IPS DF 6.9 (cell line): ENCODE results near the gene TNS4.

Source experiments
- DNase-seq: peaks from one replicate; pipeline ENCODE4 v3.0.0-alpha.2; 2013; ENCODE audit warnings: low read depth, low spot score
- H3K27ac ChIP-seq: one replicate; pipeline ENCODE4 v1.5.1; 2013; ENCODE audit warnings: low read length, control low read depth
- H3K27me3 ChIP-seq: 2 replicates; pipeline ENCODE4 v1.6.1; 2013; ENCODE audit warnings: mild to moderate bottlenecking, low read length; ENCODE audit not compliant: control insufficient read depth, insufficient read depth
- H3K36me3 ChIP-seq: 2 replicates; pipeline ENCODE4 v1.6.1; 2013; ENCODE audit warnings: low read length; ENCODE audit not compliant: control insufficient read depth, insufficient read depth
- H3K4me1 ChIP-seq: 2 replicates; pipeline ENCODE4 v1.6.1; 2013; ENCODE audit warnings: low read length; ENCODE audit not compliant: control insufficient read depth, insufficient read depth
- H3K4me3 ChIP-seq: 2 replicates; pipeline ENCODE4 v1.5.1; 2013; ENCODE audit warnings: mild to moderate bottlenecking, low read length
- H3K9me3 ChIP-seq: 2 replicates; pipeline ENCODE4 v1.6.1; 2013; ENCODE audit warnings: low read length, inconsistent platforms; ENCODE audit not compliant: control insufficient read depth, insufficient read depth
- WGBS: extraction: QIAGEN DNeasy Blood & Tissue Kit; methylation state at CpG from one replicate; pipeline ENCODE4 v1.1.7; 2013; ENCODE audit warnings: mixed read lengths, missing lambda C conversion rate; ENCODE audit not compliant: insufficient read length, insufficient coverage; 5-methylcytosine and 5-hydroxymethylcytosine counted together

TNS4 gene

DNA sequence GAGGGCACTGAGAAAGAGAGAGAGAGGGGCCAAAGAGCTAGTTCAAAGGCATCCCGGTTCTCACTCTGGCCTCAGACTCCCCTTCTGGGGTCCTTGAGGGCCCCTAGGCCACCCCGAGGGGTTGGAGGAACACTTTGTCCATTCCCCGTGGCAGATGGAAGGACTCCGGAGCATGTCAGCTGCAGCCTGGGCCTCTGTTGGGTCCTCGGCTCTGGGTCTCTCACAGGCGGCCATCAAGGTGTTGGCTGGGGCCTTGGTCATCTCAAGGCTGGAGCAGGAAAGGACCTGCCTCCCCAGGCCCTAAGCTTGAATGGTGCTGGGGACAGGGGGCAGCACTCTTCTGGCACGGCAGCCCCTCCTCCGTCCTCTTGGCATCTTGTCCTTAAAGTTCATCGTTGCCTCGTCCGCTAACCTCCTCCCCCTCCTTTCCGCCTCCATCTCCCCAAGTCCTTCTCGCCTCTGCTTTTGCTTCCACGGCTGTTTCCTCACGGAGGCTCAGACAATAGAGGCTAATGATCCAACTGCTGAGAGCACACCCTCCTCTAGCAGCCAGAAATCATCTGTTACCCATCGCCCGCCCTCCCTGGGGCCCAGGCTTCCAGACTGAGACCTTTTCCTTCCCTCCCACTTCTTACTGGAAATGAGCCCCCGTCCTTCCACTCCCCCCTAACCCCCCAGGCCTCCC is 40.6 kb upstream of the TNS4 start:
- no CpG with 5 or more reads among the region's 18 CpGs for WGBS
- Histone ChIP-seq H3K4me1 (no peaks in the 10 kb centered on the region), H3K9me3 (no peaks in the 10 kb centered on the region), H3K27ac (no peak overlapping the region), H3K4me3 (no peak overlapping the region), H3K36me3 (no peaks in the 10 kb centered on the region), H3K27me3 (no peaks in the 10 kb centered on the region)
- no peak for DNase-seq

GRCh38 chr17:40541060-40541872 is 39.8 kb upstream of the TNS4 start:
- no peak overlapping the region for H3K27ac ChIP-seq
- WGBS: no CpG with 5 or more reads among the region's 20 CpGs
- DNase-seq: no peak
- no peaks in the 10 kb centered on the region for H3K27me3 ChIP-seq
- no peaks in the 10 kb centered on the region for H3K36me3 ChIP-seq
- no peaks in the 10 kb centered on the region for H3K9me3 ChIP-seq
- no peaks in the 10 kb centered on the region for H3K4me1 ChIP-seq
- H3K4me3 ChIP-seq: no peak overlapping the region

DNA sequence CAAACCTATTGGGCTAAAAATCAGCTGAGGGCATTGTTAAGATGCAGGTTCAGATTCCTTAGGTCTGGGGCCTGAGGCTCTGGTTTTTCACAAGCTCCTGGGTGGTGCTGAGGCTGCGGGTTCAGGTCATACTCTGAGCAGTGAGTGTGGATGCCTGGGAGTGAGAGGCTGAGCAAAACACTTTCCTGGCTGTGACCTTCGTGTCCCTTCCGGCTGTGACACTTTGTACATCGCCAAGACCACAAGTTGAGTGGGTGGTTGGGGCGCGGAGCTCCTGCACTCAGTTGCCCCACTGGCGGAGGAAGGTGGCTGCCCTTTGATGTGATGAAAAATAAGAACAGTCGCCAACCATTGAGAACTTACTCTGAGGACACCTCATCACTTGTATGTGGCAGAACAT is 39.0 kb upstream of the TNS4 start:
- H3K4me1 ChIP-seq: no peaks in the 10 kb centered on the region
- no peaks in the 10 kb centered on the region for H3K27me3 ChIP-seq
- no peaks in the 10 kb centered on the region for H3K9me3 ChIP-seq
- WGBS: no CpG with 5 or more reads among the region's 8 CpGs
- H3K27ac ChIP-seq: no peak overlapping the region
- H3K36me3 ChIP-seq: no peaks in the 10 kb centered on the region
- no peak for DNase-seq
- H3K4me3 ChIP-seq: no peak overlapping the region

DNA sequence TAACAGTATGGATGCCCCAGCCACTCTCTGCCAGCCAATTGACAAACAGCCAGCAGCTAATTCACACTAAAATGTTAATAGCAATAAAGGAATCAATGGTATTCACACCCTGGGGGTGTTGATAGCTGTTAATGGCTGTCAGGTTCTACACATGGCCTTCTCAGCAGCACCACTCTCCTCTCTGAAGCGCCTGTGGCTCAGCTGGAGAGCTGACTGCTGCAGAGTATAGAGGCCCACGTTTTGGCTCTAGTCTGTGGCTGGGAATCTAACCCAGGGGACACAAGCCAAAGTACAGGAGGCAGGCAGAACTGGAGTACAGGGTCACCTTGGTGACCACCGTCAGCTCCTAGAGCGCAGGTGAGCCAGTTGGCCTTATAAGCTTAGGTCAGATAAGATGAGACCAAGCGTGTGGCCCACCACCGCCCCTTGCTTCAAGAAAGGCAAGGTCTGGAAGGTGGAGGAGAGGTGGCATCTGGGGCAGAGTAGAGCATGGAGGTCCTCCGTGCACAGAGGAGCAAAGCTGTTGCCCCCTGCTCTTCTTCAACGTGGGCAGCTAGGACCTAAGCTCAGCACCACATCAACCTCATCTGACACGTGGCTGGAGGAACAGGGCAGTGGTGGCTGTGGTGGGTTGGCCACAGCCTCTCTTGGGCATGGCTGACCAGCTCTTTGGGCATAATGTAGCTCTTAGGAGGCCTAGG is 38.4 kb upstream of the TNS4 start:
- WGBS: no CpG with 5 or more reads among the region's 9 CpGs
- Histone ChIP-seq H3K4me3 (no peak overlapping the region), H3K36me3 (no peaks in the 10 kb centered on the region), H3K4me1 (no peaks in the 10 kb centered on the region), H3K9me3 (no peaks in the 10 kb centered on the region), H3K27me3 (no peaks in the 10 kb centered on the region), H3K27ac (no peak overlapping the region)
- no peak for DNase-seq

- H3K27ac ChIP-seq: no peak overlapping the region
- DNase-seq: no peak
- no peaks in the 10 kb centered on the region for H3K9me3 ChIP-seq
- WGBS: no CpG with 5 or more reads among the region's 6 CpGs
- H3K36me3 ChIP-seq: no peaks in the 10 kb centered on the region
- no peaks in the 10 kb centered on the region for H3K4me1 ChIP-seq
- H3K4me3 ChIP-seq: no peak overlapping the region
- no peaks in the 10 kb centered on the region for H3K27me3 ChIP-seq
Observed at GRCh38 chr17:40538936-40539705, 37.7 kb upstream of the TNS4 start.

DNA sequence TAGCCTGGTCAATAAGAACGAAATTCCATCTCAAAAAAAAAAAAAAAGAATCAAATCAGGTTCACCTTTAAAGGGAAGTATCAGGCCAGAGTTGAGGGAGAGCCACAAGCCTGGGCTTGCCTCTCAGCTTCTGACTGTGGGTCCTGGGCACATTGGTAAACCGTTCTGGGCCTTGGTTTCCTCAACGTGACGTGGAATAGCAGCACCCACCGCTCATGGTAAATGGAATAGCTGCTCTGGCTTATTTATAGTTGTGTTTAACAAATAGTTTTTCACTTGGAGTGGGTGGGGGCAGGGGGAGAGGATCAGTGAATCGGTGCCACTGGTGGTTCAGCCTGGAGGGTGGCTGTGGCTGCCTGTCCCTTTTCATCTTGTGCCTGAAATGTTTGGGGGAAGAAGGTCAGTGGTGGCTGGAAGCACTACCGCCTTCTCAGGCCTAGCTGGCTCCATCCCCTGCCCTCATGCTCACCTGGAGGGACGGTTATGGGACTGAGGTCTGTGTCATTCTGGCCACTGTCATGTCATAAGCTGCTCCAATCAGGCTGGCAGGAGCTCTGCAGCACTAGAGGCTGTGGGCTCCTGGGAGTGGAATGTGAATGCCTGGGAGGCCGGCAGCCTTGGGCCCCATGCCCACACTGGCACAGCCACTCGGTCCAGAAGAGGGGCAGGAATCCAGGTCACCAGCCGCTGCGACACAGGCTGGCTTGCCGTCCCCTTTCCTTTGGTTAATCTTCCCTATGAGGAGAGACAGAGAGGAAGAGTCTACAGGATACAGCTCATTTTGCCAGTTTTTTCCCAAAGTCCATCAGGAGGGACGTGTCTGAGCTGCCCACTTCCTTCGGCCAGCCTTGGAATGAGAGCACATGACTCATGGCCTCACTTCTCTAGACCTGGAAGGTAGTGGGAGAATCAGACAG is 36.9 kb upstream of the TNS4 start:
- H3K4me1 ChIP-seq: no peaks in the 10 kb centered on the region; the same call in 1 of the 2 replicates
- no peak overlapping the region for H3K4me3 ChIP-seq
- no peak for DNase-seq
- no peak overlapping the region for H3K27ac ChIP-seq
- no peaks in the 10 kb centered on the region for H3K27me3 ChIP-seq
- no peaks in the 10 kb centered on the region for H3K36me3 ChIP-seq
- WGBS: no CpG with 5 or more reads among the region's 15 CpGs
- no peaks in the 10 kb centered on the region for H3K9me3 ChIP-seq

DNA sequence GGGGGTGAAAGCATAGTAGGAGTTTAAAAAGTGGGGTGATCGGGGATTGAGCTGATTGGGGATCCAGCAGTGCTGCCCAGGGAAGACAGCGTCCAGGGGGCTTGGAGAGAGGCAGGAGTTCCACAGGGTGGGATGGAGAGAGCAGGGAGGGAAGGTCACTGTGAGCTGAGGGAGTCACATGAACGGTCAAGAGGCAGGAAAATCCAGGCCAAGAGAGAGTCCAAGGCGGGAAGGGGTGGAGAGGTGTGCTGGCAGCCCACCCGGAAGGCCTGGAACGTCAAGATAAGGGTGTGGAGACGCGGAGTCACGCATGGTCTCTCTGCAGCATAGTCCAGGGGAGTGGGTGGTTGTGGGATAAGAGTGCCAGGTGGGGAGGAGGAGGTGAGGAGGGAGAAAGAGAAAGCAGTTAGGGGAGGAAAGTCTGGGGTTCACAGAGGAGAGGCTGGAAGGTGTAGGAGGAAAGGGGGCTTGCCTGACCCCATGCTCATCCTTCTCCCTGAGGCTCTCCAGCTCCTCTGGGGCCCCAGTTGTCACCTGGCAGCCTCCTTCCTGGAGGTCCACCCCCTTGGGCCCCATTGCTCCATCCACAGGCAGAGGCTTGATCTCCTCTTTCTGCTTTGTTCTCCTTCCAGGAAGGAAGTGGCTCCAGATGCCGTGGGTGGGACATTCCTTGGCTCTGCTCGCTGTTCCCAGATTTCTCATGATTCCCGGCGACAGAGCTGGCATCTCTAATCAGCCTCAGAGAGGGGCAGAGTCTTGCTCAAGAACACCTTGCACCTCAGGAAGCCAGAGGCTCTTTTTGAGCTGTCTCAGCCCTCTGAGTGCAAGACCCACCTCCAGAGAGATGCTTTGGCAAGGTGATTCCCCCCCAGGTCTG is 35.1 kb upstream of the TNS4 start:
- Histone ChIP-seq H3K27me3 (no peaks in the 10 kb centered on the region), H3K4me3 (no peak overlapping the region), H3K4me1 (no peaks in the 10 kb centered on the region; the same call in 1 of the 2 replicates), H3K36me3 (no peaks in the 10 kb centered on the region), H3K27ac (no peak overlapping the region), H3K9me3 (no peaks in the 10 kb centered on the region)
- no CpG with 5 or more reads among the region's 13 CpGs for WGBS
- DNase-seq: no peak

GRCh38 chr17:40535924-40536294 is 34.5 kb upstream of the TNS4 start:
- DNase-seq: no peak
- WGBS: no CpG with 5 or more reads among the region's 3 CpGs
- H3K4me3 ChIP-seq: no peak overlapping the region
- H3K4me1 ChIP-seq: no peaks in the 10 kb centered on the region; the same call in 1 of the 2 replicates
- no peak overlapping the region for H3K27ac ChIP-seq
- H3K27me3 ChIP-seq: no peaks in the 10 kb centered on the region
- no peaks in the 10 kb centered on the region for H3K9me3 ChIP-seq
- no peaks in the 10 kb centered on the region for H3K36me3 ChIP-seq

- WGBS: no CpG with 5 or more reads among the region's 4 CpGs
- H3K27ac ChIP-seq: no peak overlapping the region
- H3K4me1 ChIP-seq: no peaks in the 10 kb centered on the region; the same call in 1 of the 2 replicates
Observed at GRCh38 chr17:40535438-40535837, 34.0 kb upstream of the TNS4 start.

More at GRCh38 chr17:40535438-40535837, 34.0 kb upstream of the TNS4 start:
- Histone ChIP-seq H3K27me3 (no peaks in the 10 kb centered on the region), H3K4me3 (no peak overlapping the region), H3K9me3 (no peaks in the 10 kb centered on the region), H3K36me3 (no peaks in the 10 kb centered on the region)
- no peak for DNase-seq
